ENCODE results near the gene SRCIN1.

DNA sequence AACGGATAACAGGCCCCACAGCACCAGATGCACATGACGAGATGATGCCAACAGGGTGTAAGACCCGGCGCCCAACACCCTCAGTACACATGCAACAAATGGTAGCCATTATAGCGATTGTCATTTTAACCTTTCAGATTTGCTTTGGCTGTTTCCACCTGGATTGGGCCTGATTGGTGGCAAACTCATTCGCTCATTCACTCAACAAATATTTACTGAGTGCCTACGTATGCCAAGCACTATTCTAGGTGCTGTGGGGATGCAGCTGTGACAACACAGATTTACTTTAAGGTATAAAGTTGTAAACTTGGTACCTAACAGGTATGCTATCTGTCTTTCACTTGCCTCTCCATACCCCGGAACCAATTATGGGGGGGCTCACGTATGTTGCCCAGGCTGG, 66.8 kb downstream of the SRCIN1 start:
- TF ChIP-seq, protein P1, sequence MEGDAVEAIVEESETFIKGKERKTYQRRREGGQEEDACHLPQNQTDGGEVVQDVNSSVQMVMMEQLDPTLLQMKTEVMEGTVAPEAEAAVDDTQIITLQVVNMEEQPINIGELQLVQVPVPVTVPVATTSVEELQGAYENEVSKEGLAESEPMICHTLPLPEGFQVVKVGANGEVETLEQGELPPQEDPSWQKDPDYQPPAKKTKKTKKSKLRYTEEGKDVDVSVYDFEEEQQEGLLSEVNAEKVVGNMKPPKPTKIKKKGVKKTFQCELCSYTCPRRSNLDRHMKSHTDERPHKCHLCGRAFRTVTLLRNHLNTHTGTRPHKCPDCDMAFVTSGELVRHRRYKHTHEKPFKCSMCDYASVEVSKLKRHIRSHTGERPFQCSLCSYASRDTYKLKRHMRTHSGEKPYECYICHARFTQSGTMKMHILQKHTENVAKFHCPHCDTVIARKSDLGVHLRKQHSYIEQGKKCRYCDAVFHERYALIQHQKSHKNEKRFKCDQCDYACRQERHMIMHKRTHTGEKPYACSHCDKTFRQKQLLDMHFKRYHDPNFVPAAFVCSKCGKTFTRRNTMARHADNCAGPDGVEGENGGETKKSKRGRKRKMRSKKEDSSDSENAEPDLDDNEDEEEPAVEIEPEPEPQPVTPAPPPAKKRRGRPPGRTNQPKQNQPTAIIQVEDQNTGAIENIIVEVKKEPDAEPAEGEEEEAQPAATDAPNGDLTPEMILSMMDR (conservative IDR thresholded peaks at IDR 0.05 in 1 of 2, IDR thresholded peaks at IDR 0.05 in 1 of 2; ENCODE audit: extremely low read depth in 1 of 2, insufficient read depth in 1 of 2, low read depth in 1 of 2, low read length in 2 of 2), result no peak
- no peak for TF ChIP-seq EZH2 (IDR thresholded peaks at IDR 0.05; ENCODE audit: borderline replicate concordance, low read length)

Measured in mammary epithelial cell (primary cell).